GM23248 (cell line): ENCODE data around the gene TTC39B. TPM values are rescaled to one million over a fixed set of nuclear protein-coding genes. Genes with fewer than 3 reads are reported as not detected.

Experiments
- DNase-seq: peaks from one replicate; pipeline ENCODE4 v3.0.0-alpha.2; 2015
- H2AFZ ChIP-seq: fragments of 200-600 bp; sonication (generic); 2 replicates; pipeline ENCODE4 v1.6.1; 2016; ENCODE audit warnings: antibody characterized with exemption
- H3F3A ChIP-seq: fragments of 200-600 bp; sonication (generic); 2 replicates; pipeline ENCODE4 v1.6.1; 2016; ENCODE audit warnings: mild to moderate bottlenecking, antibody characterized with exemption, mixed run types; ENCODE audit not compliant: insufficient read depth
- H3K27ac ChIP-seq: fragments of 200-600 bp; sonication (generic); 2 replicates; pipeline ENCODE4 v1.5.1; 2016; ENCODE audit warnings: mild to moderate bottlenecking
- H3K27me3 ChIP-seq: fragments of 200-600 bp; sonication (generic); replicated peaks from 2 replicates; pipeline ENCODE4 v1.6.1; 2016; ENCODE audit warnings: mild to moderate bottlenecking; ENCODE audit not compliant: insufficient read depth
- H3K36me3 ChIP-seq: fragments of 200-600 bp; sonication (generic); 2 replicates; pipeline ENCODE4 v1.6.1; 2016; ENCODE audit warnings: low read depth, mild to moderate bottlenecking
- H3K4me1 ChIP-seq: fragments of 200-600 bp; sonication (generic); 2 replicates; pipeline ENCODE4 v1.6.1; 2016; ENCODE audit warnings: mild to moderate bottlenecking; ENCODE audit not compliant: insufficient read depth
- H3K4me2 ChIP-seq: fragments of 200-600 bp; sonication (generic); one replicate; pipeline ENCODE4 v1.6.1; 2016; ENCODE audit warnings: mild to moderate bottlenecking; ENCODE audit not compliant: unreplicated experiment
- H3K4me3 ChIP-seq: fragments of 200-600 bp; sonication (generic); 2 replicates; pipeline ENCODE4 v1.5.1; 2016; ENCODE audit warnings: mild to moderate bottlenecking
- H3K79me2 ChIP-seq: fragments of 200-600 bp; sonication (generic); 2 replicates; pipeline ENCODE4 v1.6.1; 2016; ENCODE audit warnings: mild to moderate bottlenecking; ENCODE audit not compliant: insufficient read depth
- H3K9ac ChIP-seq: fragments of 200-600 bp; sonication (generic); 2 replicates; pipeline ENCODE4 v1.6.1; 2016; ENCODE audit warnings: mild to moderate bottlenecking
- H3K9me2 ChIP-seq: fragments of 200-600 bp; sonication (generic); 2 replicates; pipeline ENCODE4 v1.6.1; 2016; ENCODE audit warnings: mixed run types, mild to moderate bottlenecking, moderate library complexity; ENCODE audit not compliant: insufficient read depth
- H3K9me3 ChIP-seq: fragments of 200-600 bp; sonication (generic); one replicate; pipeline ENCODE4 v1.6.1; 2017; ENCODE audit warnings: low read depth
- H4K20me1 ChIP-seq: fragments of 200-600 bp; sonication (generic); 2 replicates; pipeline ENCODE4 v1.6.0; 2016; ENCODE audit not compliant: insufficient read depth
- EZH2 ChIP-seq: fragments of 200-600 bp; sonication (generic); IDR thresholded peaks from 2 replicates; pipeline ENCODE4 v1.6.1; 2018; ENCODE audit warnings: antibody characterized with exemption, mild to moderate bottlenecking; ENCODE audit not compliant: insufficient read depth, poor library complexity, severe bottlenecking
- EZH2phosphoT487 ChIP-seq: fragments of 200-600 bp; sonication (generic); IDR thresholded peaks from 2 replicates; pipeline ENCODE4 v1.6.1; 2018; ENCODE audit warnings: antibody characterized with exemption, moderate library complexity, mild to moderate bottlenecking, low read depth; ENCODE audit not compliant: insufficient read depth
- WGBS, 2 experiments: methylation state at CpG; one replicate each; pipeline ENCODE4 v1.1.6; 2015 to 2017; ENCODE audit warnings: low lambda C conversion rate in 2 of 2, low coverage in 1 of 2; ENCODE audit errors: missing lambda C conversion rate in 2 of 2; 5-methylcytosine and 5-hydroxymethylcytosine counted together
- in situ Hi-C: fragments of 300-500 bp; cut with MboI; formaldehyde crosslinking; loops from 2 replicates; pipeline ENCODE4 v1.15.0; 2020
- polyA plus RNA-seq: library from polyadenylated mRNA; unstranded; fragments of >200 nt; fragmentation: Nextera tagmentation; extraction: Ambion mirVana; gene quantifications from 2 replicates; pipeline ENCODE4 v1.2.1, GENCODE V29; 2016
- total RNA-seq: library from RNA; depleted of rRNA; stranded (reverse); fragments of >200 nt; shearing (Covaris generic); gene quantifications from 2 replicates; pipeline ENCODE4 v1.2.3, GENCODE V29; 2014

TTC39B gene
- total and polyA plus RNA-seq, 2 experiments from 2014 or later, result 6.3 to 10.9 TPM

- Histone ChIP-seq H2AFZ (peak overlapping the region; percentile 33), H3K27ac (peak overlapping the region; percentile 67), H4K20me1 (no peaks in the 10 kb centered on the region), H3K9me3 (no peaks in the 10 kb centered on the region), H3K9me2 (no peaks in the 10 kb centered on the region), H3F3A (peaks cover 17% of the 10 kb centered on the region), H3K4me3 (no peak overlapping the region; the same call in 1 of the 2 replicates), H3K36me3 (no peaks in the 10 kb centered on the region), H3K4me1 (peaks cover 32% of the 10 kb centered on the region), H3K4me2 (peak overlapping the region; percentile 62), H3K9ac (0 out of 2 replicates have a peak overlapping the region, but pooled peaks have one; percentile 33), H3K79me2 (0 out of 2 replicates have a peak, but pooled peaks cover 13% of the 10 kb centered on the region), H3K27me3 (no peaks in the 10 kb centered on the region)
- 17 to 31% methylated on average over 3 of the region's 3 CpGs for WGBS, 2 experiments
- TF ChIP-seq EZH2 (no peak), EZH2phosphoT487 (no peak)
- no peak for DNase-seq
- in situ Hi-C loops, result no loop called here
Observed at GRCh38 chr9:15249981-15250380, 57.0 kb downstream of the TTC39B start.

DNA sequence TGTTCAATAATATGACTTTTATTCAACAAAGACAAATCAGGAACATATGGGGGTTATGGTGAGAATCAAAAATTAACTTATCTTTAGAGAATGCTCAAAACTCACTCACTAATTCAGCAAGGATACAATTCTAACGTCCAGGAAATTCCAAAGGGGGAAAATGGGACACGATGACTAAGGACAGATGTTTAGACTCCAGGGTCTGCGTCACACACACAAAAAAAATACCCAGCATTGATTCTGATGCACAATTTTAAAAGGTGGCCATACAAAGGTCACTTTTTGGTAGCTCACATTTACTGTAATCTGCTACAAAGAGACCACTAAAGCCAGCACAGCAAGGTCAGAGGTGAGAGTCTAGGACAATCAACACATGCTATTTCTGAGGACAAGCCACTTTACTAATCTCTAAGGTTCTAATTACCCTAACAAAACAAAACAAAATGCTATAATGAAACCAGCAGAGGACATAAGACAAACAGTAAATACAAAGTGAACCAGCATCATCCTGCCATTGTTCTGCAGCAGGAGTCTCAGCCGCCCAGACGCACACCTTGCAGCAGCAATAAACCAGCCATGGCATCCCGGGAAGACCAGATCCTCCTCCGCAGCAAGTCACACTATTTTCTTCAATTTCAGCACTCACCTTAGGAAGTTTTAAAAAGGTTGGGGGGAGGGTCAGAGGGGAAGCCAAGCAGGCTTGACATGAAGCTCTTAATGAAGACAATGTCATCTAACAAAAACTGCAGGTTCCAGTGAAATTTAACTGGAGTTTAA is 57.8 kb downstream of the TTC39B start:
- Histone ChIP-seq H3K27ac (peak overlapping the region; percentile 67), H4K20me1 (no peaks in the 10 kb centered on the region), H3K4me2 (peak overlapping the region; percentile 62), H3K9me2 (no peaks in the 10 kb centered on the region), H3K9me3 (no peaks in the 10 kb centered on the region), H3K4me1 (peaks cover 32% of the 10 kb centered on the region), H2AFZ (peak overlapping the region; percentile 33), H3K27me3 (no peaks in the 10 kb centered on the region), H3K9ac (peak overlapping the region; percentile 33; the same call in 1 of the 2 replicates), H3K79me2 (0 out of 2 replicates have a peak, but pooled peaks cover 13% of the 10 kb centered on the region), H3F3A (peaks cover 17% of the 10 kb centered on the region), H3K36me3 (no peaks in the 10 kb centered on the region), H3K4me3 (peak overlapping the region; percentile 17)
- WGBS, 2 experiments, result 18 to 20% methylated on average over 7 of the region's 7 CpGs
- DNase-seq, result peak; percentile 77
- in situ Hi-C loops, result no loop called here
- no peak for TF ChIP-seq EZH2phosphoT487
- no peak for TF ChIP-seq EZH2

- Histone ChIP-seq H3K9me2 (no peaks in the 10 kb centered on the region), H2AFZ (no peak overlapping the region), H4K20me1 (no peaks in the 10 kb centered on the region), H3K4me3 (no peak overlapping the region), H3K27ac (peak overlapping the region; percentile 67), H3K4me2 (peak overlapping the region; percentile 62), H3K36me3 (no peaks in the 10 kb centered on the region), H3F3A (peaks cover 17% of the 10 kb centered on the region), H3K27me3 (no peaks in the 10 kb centered on the region), H3K9ac (peak overlapping the region; percentile 33; the same call in 1 of the 2 replicates), H3K79me2 (0 out of 2 replicates have a peak, but pooled peaks cover 13% of the 10 kb centered on the region), H3K4me1 (peaks cover 38% of the 10 kb centered on the region), H3K9me3 (no peaks in the 10 kb centered on the region)
- in situ Hi-C loops, result no loop called here
- 3 to 8% methylated on average over 2 of the region's 2 CpGs for WGBS, 2 experiments
- no peak for TF ChIP-seq EZH2phosphoT487
- no peak for TF ChIP-seq EZH2
- DNase-seq, result no peak
Observed at GRCh38 chr9:15248621-15249020, 58.4 kb downstream of the TTC39B start.

DNA sequence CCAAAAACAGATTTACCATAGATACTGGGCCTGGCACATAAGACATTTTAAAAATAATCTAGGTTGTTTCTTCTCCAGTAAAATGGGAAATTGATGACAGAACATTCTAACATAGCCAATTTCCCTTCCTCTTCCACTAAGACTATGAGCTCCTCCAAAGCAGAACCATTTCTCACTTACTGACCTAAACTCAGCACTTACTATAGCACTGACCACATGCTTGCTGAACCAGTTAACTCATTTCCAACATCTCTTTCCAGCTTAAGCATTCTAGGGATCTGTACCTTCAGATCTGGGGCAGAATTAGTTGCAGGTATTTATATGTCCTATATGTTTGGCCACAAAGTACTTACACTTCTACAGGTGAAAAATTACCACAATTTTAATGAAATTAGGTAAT is 58.9 kb downstream of the TTC39B start:
- Histone ChIP-seq H3K9me3 (no peaks in the 10 kb centered on the region), H4K20me1 (no peaks in the 10 kb centered on the region), H3K9ac (no peak overlapping the region), H3K27ac (peak overlapping the region; percentile 67; the same call in 1 of the 2 replicates), H3K27me3 (no peaks in the 10 kb centered on the region), H3K4me1 (peaks cover 44% of the 10 kb centered on the region), H3K4me3 (no peak overlapping the region), H3K79me2 (0 out of 2 replicates have a peak, but pooled peaks cover 13% of the 10 kb centered on the region), H3F3A (peaks cover 17% of the 10 kb centered on the region), H2AFZ (no peak overlapping the region), H3K4me2 (peak overlapping the region; percentile 62), H3K36me3 (no peaks in the 10 kb centered on the region), H3K9me2 (no peaks in the 10 kb centered on the region)
- no peak for DNase-seq
- TF ChIP-seq EZH2phosphoT487, result no peak
- in situ Hi-C loops, result no loop called here
